ENCODE data around the gene RTP4. TPM values are rescaled to one million over a fixed set of nuclear protein-coding genes. Genes with fewer than 3 reads are reported as not detected.
"Not testable (repeated sequence)": the region's sequence is repeated elsewhere in the genome, so short reads cannot be mapped to it uniquely, and the experiment has no call there.

Gene RTP4
- total RNA-seq, 4 donors from 2014 or later, result 0.42 to 1.3 TPM; not detected in 2

- no peak overlapping the region for H3K27ac ChIP-seq
- 55% methylated on average over 4 of the region's 4 CpGs for WGBS
These were observed 33.7 kb downstream of the RTP4 start for GRCh38 chr3:187401856-187402255.

DNA sequence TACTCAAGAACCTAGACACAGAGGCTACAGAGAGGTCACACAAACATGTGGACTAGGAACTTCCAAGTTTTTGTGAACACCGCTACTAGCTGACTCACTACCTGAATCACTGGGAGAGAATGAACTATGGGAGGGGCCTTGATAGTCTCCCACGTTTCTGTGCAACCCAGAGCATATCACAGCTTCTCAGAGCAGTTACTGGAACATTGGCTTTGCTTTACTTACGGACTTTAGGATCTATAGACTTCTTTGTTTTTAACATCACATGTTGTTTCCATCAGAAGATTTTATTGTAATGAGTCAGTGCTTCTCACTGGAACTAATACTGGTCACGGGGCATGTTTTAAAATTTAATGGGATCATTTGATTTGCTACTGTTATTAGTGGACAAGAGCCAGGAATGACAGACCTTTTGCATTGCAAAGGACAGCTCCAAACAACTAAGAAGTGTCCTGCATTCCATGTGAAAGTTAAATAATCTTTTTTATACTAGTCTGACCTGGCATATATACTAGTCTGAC lies 35.6 kb downstream of the RTP4 start:
- TF ChIP-seq CTCF (IDR thresholded peaks at IDR 0.05) (no peak), POLR2A (IDR thresholded peaks at IDR 0.05) (no peak), EP300 (IDR thresholded peaks at IDR 0.05) (no peak), POLR2AphosphoS5 (IDR thresholded peaks at IDR 0.05) (no peak)
- DNase-seq (ENCODE audit: low spot score in 2 of 2), result no peak
- 34% methylated on average over 4 of the region's 4 CpGs for WGBS
- no peaks in the 10 kb centered on the region for H3K36me3 ChIP-seq
- H3K9me3 ChIP-seq, result no peaks in the 10 kb centered on the region
- H3K4me1 ChIP-seq, result peaks cover 3% of the 10 kb centered on the region
- H3K27me3 ChIP-seq, result no peaks in the 10 kb centered on the region
- H3K27ac ChIP-seq, result no peak overlapping the region
- H3K4me3 ChIP-seq, result no peak overlapping the region

More at GRCh38 chr3:187401856-187402255, 33.7 kb downstream of the RTP4 start:
- Histone ChIP-seq H3K4me3 (no peak overlapping the region), H3K27me3 (no peaks in the 10 kb centered on the region), H3K4me1 (peaks cover 3% of the 10 kb centered on the region), H3K36me3 (no peaks in the 10 kb centered on the region), H3K9me3 (no peaks in the 10 kb centered on the region)
- no peak for TF ChIP-seq POLR2A (IDR thresholded peaks at IDR 0.05)
- no peak for TF ChIP-seq CTCF (IDR thresholded peaks at IDR 0.05)
- TF ChIP-seq EP300 (IDR thresholded peaks at IDR 0.05), result no peak
- no peak for TF ChIP-seq POLR2AphosphoS5 (IDR thresholded peaks at IDR 0.05)
- DNase-seq (ENCODE audit: low spot score in 2 of 2), result no peak

DNA sequence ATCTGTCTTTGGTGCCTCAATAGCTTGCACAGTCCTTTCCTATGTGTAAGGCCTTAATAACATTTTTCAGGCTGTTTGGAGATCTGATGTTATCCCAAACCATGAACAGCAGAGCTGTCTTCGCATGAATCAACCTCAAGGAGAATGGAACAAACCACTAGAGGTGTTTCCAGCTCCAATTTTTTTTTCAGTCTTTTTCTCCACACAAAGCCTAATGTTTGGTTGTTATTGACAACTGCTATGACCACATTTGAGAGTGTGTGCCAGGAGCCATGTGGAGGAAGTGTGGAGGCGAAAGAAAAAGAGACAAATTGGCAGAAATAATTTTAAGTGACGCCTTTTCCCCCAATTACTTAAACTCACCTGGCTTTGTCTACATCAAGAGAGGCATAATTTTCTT lies 38.7 kb downstream of the RTP4 start:
- no peaks in the 10 kb centered on the region for H3K27me3 ChIP-seq
- H3K4me3 ChIP-seq, result no peak overlapping the region
- H3K4me1 ChIP-seq, result peaks cover 3% of the 10 kb centered on the region
- no peak for DNase-seq (ENCODE audit: low spot score in 2 of 2)
- WGBS, result 48% methylated on average over 3 of the region's 3 CpGs
- H3K36me3 ChIP-seq, result no peaks in the 10 kb centered on the region
- TF ChIP-seq CTCF (IDR thresholded peaks at IDR 0.05) (no peak), POLR2AphosphoS5 (IDR thresholded peaks at IDR 0.05) (no peak), POLR2A (IDR thresholded peaks at IDR 0.05) (no peak), EP300 (IDR thresholded peaks at IDR 0.05) (no peak)
- no peaks in the 10 kb centered on the region for H3K9me3 ChIP-seq
- H3K27ac ChIP-seq, result no peak overlapping the region

DNA sequence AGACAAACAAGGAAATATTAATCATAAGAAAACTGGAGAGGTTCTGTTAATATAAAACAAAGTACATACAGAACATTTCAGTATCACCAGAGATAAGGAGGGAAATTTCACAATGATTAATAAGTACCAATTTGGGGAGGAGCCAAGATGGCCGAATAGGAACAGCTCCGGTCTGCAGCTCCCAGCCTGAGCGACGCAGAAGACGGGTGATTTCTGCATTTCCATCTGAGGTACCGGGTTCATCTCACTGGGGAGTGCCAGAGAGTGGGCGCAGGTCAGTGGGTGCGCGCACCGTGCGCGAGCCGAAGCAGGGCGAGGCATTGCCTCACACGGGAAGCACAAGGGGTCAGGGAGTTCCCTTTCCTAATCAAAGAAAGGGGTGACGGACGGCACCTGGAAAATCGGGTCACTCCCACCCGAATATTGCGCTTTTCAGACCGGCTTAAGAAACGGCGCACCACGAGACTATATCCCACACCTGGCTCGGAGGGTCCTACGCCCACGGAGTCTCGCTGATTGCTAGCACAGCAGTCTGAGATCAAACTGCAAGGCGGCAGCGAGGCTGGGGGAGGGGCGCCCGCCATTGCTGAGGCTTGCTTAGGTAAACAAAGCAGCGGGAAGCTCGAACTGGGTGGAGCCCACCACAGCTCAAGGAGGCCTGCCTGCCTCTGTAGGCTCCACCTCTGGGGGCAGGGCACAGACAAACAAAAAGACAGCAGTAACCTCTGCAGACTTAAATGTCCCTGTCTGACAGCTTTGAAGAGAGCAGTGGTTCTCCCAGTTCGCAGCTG lies 44.0 kb downstream of the RTP4 start:
- not testable (repeated sequence) for H3K27me3 ChIP-seq; H3K36me3 ChIP-seq; H3K27ac ChIP-seq; DNase-seq (ENCODE audit: low spot score in 2 of 2); H3K4me3 ChIP-seq; H3K4me1 ChIP-seq; H3K9me3 ChIP-seq
- 73% methylated on average over 5 of the region's 35 CpGs for WGBS

Other genes with a start within 250 kb of the RTP4 start
- gene RPL39L, start 228.9 kb upstream of the RTP4 start, total RNA-seq, result 10 to 100 TPM in 3 of 4 donors, 1 to 10 TPM in 1; 7.1 to 12.2 (median 11.0) TPM
- gene RTP1, start 170.9 kb upstream of the RTP4 start, total RNA-seq, result not detected
- gene MASP1, start 76.6 kb upstream of the RTP4 start, total RNA-seq, result 1 to 10 TPM; 1.0 to 6.0 (median 2.4) TPM

All from suprapubic skin (tissue), 4 donors.